Effector memory CD4-positive, alpha-beta T cell (primary cell): ENCODE data around the gene SEMA3E.
"Not testable (repeated sequence)": the region's sequence is repeated elsewhere in the genome, so short reads cannot be mapped to it uniquely, and the experiment has no call there.

Experiments used
- DNase-seq, 3 donors: peaks; one replicate each; pipeline ENCODE4 v3.0.0-alpha.2; 2020
- H3K27ac ChIP-seq: 2 replicates; pipeline ENCODE4 v1.7.0; 2013; ENCODE audit warnings: mild to moderate bottlenecking, low read length, moderate library complexity; ENCODE audit not compliant: insufficient read depth, poor library complexity, severe bottlenecking
- H3K27me3 ChIP-seq: replicated peaks from 2 replicates; pipeline ENCODE4 v1.7.0; 2013; ENCODE audit warnings: mild to moderate bottlenecking, low read length; ENCODE audit not compliant: insufficient read depth, control insufficient read depth, poor library complexity, severe bottlenecking
- H3K36me3 ChIP-seq: 2 replicates; pipeline ENCODE4 v1.7.0; 2013; ENCODE audit warnings: mild to moderate bottlenecking, low read length, moderate library complexity; ENCODE audit not compliant: control insufficient read depth, insufficient read depth
- H3K4me1 ChIP-seq: 2 replicates; pipeline ENCODE4 v1.7.0; 2013; ENCODE audit warnings: low read length, mild to moderate bottlenecking; ENCODE audit not compliant: control insufficient read depth, insufficient read depth, poor library complexity, severe bottlenecking
- H3K4me3 ChIP-seq: 2 replicates; pipeline ENCODE4 v1.7.0; 2013; ENCODE audit warnings: low read length, low read depth, mild to moderate bottlenecking; ENCODE audit not compliant: insufficient read depth, poor library complexity, severe bottlenecking
- H3K9me3 ChIP-seq: 2 replicates; pipeline ENCODE4 v1.7.0; 2013; ENCODE audit warnings: mild to moderate bottlenecking, low read length, moderate library complexity; ENCODE audit not compliant: control insufficient read depth

Gene SEMA3E

DNA sequence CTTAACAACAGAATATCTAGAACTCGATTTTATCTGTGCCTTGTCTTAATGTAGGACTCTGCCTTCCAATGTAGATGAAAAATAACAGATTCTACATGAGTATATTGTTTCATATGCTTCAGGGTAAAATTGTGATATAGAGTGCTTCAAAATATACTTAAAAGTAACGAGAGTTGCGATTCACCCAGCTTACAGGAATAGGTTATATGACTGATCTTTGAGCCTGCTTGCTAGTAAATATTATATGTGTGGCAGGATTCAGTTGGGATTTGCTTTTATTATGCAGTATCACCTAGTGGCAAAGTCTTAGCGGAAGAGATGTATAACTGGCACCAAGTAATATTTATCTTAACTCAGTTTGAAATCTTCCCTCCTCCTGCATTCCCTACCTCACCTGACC, 183.3 kb downstream of the SEMA3E start:
- H3K27me3 ChIP-seq, result no peaks in the 10 kb centered on the region
- no peak overlapping the region for H3K27ac ChIP-seq
- no peaks in the 10 kb centered on the region for H3K4me1 ChIP-seq
- no peaks in the 10 kb centered on the region for H3K36me3 ChIP-seq
- DNase-seq, result no peak
- H3K4me3 ChIP-seq, result no peak overlapping the region
- no peaks in the 10 kb centered on the region for H3K9me3 ChIP-seq

DNA sequence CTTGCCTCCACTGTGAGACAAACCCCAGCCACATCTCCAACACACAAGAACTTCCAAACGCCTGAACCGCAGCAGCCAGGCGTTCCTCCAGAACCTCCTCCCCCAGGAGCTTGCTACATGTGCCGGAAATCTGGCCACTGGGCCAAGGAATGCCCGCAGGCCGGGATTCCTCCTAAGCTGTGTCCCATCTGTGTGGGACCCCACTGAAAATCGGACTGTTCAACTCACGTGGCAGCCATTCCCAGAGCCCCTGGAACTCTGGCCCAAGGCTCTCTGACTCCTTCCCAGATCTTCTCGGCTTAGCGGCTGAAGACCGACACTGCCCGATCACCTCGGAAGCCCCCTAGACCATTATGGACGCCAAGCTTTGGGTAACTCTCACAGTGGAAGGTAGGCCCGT, 187.1 kb downstream of the SEMA3E start:
- not testable (repeated sequence) for H3K9me3 ChIP-seq, H3K4me3 ChIP-seq, H3K4me1 ChIP-seq, H3K27me3 ChIP-seq, DNase-seq, H3K36me3 ChIP-seq, H3K27ac ChIP-seq

DNA sequence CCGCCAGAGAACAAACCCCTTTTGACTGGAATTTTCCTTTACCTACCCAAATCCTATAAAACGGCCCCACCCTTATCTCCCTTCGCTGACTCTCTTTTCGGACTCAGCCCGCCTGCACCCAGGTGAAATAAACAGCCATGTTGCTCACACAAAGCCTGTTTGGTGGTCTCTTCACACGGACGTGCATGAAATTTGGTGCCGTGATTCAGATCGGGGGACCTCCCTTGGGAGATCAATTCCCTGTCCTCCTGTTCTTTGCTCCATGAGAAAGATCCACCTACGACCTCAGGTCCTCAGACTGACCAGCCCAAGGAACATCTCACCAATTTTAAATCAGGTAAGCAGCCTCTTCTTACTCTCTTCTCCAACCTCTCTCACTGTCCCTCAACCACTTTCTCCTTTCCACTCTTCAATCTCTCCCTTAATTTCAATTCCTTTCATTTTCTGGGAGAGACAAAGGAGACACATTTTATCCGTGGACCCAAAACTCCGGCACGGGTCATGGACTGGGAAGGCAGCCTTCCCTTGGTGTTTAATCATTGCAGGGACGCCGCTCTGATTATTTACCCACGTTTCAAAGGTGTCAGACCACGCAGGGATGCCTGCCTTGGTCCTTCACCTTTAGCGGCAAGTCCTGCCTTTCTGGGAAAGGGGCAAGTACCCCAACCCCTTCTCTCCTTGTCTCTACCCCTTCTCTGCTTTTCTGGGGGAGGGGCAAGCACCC, 188.8 kb downstream of the SEMA3E start:
- not testable (repeated sequence) for H3K27me3 ChIP-seq, DNase-seq, H3K4me1 ChIP-seq, H3K27ac ChIP-seq, H3K4me3 ChIP-seq, H3K36me3 ChIP-seq, H3K9me3 ChIP-seq

DNA sequence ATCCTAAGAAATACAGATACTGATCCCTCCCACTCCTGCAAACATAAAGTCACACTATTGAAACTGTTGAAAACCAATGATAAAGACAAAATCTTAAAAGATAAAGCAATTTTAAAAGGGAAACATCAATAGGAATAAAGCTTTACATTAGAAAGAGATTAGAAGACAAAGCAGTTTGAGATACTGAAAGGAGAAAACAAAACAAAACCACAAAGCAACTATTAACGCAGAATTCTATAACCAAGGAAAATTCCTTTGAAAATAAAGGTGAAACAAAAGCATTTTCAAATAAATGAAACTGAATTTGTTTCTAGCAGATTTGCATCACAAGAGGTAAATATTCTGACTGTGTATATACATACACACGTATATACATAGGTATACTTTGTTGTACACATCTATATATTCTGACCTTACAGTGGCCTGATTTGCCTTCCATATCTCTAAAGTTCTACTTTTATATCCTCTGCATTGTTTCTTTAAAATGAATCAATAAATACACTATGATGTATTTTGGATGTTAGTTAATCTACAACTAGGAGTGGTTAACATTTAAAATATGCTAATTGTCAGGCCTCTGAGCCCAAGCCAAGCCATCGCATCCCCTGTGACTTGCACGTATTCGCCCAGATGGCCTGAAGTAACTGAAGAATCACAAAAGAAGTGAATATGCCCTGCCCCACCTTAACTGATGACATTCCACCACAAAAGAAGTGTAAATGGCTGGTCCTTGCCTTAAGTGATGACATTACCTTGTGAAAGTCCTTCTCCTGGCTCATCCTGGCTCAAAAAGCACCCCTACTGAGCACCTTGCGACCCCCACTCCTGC, 189.6 kb downstream of the SEMA3E start:
- H3K4me1 ChIP-seq, H3K4me3 ChIP-seq, H3K36me3 ChIP-seq, DNase-seq, H3K27me3 ChIP-seq, H3K9me3 ChIP-seq, H3K27ac ChIP-seq: not testable (repeated sequence)

DNA sequence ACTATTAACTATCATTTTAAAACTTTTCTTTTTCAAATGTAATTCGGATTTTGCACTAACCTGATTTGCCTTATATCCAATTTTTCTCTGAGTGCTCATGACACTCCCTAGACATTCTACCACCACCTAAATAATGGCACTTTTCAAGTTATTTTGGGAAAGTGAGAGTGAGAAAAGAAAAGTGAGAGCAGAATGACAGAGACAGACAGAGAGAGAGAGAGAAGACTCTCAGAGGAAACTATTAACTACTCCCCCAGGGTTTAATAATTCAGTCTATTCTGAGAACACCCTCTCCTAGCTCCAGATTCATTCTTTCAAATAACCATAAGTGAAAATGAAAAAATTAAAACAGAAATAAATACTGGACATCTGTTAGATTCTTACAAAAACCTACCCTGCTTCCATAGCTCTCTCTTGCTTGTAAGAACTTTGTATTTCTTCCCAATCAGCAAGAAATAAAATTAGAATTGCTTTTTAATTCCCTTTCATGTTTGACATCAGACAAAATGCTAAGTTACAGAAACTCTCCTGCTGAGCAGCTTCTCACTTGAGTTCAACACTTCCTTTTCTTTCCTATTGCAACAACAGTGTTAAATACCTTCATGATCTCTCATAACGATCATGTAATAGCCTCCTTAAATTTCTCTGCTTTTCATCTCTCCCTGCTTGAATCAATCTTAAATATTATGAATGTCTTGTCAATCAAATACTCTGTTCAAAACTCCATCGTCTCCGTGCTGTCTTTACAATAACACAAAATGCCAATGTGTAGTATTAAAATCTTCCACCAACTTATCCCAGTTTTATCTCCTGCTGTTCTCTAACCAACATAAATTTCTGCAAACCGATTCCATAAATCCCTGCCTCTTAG, 191.7 kb downstream of the SEMA3E start:
- Histone ChIP-seq H3K27ac (no peak overlapping the region), H3K27me3 (no peaks in the 10 kb centered on the region), H3K36me3 (no peaks in the 10 kb centered on the region), H3K4me1 (no peaks in the 10 kb centered on the region), H3K4me3 (no peak overlapping the region), H3K9me3 (no peaks in the 10 kb centered on the region)
- DNase-seq, result no peak

DNA sequence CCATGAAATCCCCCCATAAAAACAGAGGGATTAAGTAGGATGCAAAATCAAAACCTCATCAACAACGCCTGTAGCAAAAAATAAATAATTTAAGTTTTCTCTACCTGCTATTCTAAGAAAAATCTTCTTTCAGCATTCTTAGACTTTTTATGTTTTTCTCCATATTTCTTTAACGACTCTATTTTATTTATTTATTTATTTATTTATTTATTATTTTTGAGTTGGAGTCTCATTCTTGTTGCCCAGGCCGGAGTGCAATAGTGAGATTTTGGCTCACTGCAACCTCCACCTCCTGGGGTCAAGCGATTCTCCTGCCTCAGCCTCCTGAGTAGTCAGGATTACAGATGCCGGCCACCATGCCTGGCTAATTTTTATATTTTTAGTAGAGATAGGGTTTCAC, 192.5 kb downstream of the SEMA3E start:
- Histone ChIP-seq H3K27ac (no peak overlapping the region), H3K4me1 (no peaks in the 10 kb centered on the region), H3K4me3 (no peak overlapping the region), H3K36me3 (no peaks in the 10 kb centered on the region), H3K9me3 (no peaks in the 10 kb centered on the region), H3K27me3 (no peaks in the 10 kb centered on the region)
- DNase-seq, result no peak

DNA sequence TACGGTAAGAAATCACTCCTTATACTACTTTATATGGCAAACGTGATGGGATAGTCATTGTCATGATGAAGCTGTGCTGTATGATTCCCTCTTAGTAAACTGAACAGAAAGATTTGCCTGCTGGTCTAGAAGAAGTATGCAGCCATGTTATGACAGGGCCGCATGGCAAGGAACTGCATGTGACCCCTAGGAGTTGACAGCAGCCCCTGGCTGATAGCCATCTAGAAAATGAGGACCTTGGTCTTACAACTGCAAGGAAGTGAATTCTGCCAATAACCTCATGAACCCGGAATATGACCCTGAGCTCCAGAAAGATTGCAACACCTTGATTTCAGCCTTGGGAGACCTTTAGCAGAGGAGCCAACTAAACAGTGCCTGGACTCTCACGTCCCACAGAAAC, 193.3 kb downstream of the SEMA3E start:
- Histone ChIP-seq H3K36me3 (no peaks in the 10 kb centered on the region), H3K9me3 (no peaks in the 10 kb centered on the region), H3K27me3 (no peaks in the 10 kb centered on the region), H3K27ac (no peak overlapping the region), H3K4me1 (no peaks in the 10 kb centered on the region), H3K4me3 (no peak overlapping the region)
- DNase-seq, result no peak

DNA sequence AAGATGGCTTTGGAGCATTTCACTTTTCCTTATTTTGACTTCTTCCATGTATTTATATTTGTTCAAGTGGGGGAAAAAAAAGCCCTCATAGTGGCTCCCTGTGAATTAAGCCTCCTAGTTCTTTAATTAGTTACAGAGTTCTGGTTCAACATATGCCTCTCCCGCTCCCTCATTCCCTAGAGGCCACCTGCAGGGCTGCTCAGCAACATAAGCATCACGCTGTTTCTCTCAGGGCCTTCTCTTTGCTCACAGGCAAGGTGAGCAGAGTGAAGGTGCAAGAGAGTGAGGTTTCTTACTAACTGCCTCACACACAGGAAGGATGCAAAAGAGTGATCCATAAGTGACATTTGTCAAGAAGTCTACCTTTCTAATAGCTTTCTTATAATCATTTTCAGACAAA, 196.7 kb downstream of the SEMA3E start:
- no peak overlapping the region for H3K27ac ChIP-seq
- H3K4me1 ChIP-seq, result no peaks in the 10 kb centered on the region
- H3K4me3 ChIP-seq, result no peak overlapping the region
- H3K36me3 ChIP-seq, result no peaks in the 10 kb centered on the region
- no peak for DNase-seq
- H3K27me3 ChIP-seq, result no peaks in the 10 kb centered on the region
- H3K9me3 ChIP-seq, result no peaks in the 10 kb centered on the region

DNA sequence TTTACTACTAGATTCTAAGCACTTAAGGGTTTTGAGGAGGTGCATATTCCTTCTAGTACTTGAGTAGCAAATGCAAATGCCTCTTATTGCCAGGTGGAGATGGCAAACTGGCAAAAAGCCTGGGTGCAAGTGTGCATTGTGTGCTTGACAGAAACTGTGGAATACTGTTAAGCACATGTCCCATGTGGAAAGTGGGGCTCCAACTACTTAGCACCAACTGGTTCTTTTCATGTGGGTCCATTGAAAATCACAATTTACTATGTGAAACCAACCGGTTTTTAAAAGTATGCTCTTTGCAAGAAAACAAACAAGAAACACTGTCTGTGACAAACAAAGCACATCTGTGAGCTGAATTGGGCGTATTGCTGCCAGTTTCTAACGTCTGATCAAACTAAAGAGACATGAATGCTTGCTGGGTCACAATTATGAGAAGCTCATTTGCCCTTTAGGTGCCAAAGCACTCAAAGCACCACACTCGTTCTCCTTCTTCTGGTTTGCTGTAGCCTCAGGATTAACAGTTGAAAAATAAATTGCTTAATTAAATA, 197.4 kb downstream of the SEMA3E start:
- H3K4me3 ChIP-seq, result no peak overlapping the region
- no peak for DNase-seq
- H3K27ac ChIP-seq, result no peak overlapping the region
- no peaks in the 10 kb centered on the region for H3K36me3 ChIP-seq
- no peaks in the 10 kb centered on the region for H3K4me1 ChIP-seq
- H3K9me3 ChIP-seq, result no peaks in the 10 kb centered on the region
- H3K27me3 ChIP-seq, result no peaks in the 10 kb centered on the region
